NCI-H146 treated with DMSO at 0.1 percent for 48 hours (cell line): ENCODE measurements around the gene JDP2.

Source experiments
- DNase-seq: peaks from one replicate; lab custom pipeline; 2025; ENCODE audit not compliant: unreplicated experiment; lab: John Stamatoyannopoulos, UW

The JDP2 gene

GRCh38 chr14:75409316-75410205 lies 18.3 kb upstream of the JDP2 start:
- DNase-seq, result no peak

- no peak for DNase-seq
These were observed 16.6 kb upstream of the JDP2 start for GRCh38 chr14:75411214-75411540.

GRCh38 chr14:75413013-75413412 lies 14.8 kb upstream of the JDP2 start:
- no peak for DNase-seq

GRCh38 chr14:75417674-75418073 lies 10.1 kb upstream of the JDP2 start:
- DNase-seq, result no peak

- no peak for DNase-seq
These were observed 8.7 kb upstream of the JDP2 start for GRCh38 chr14:75418850-75419768.

- no peak for DNase-seq
These were observed 5.7 kb upstream of the JDP2 start for GRCh38 chr14:75422169-75422568.

- no peak for DNase-seq
These were observed 3.3 kb upstream of the JDP2 start for GRCh38 chr14:75424496-75424895.

GRCh38 chr14:75425446-75425845 lies 2.4 kb upstream of the JDP2 start:
- DNase-seq, result no peak

- DNase-seq, result no peak
These were observed 1.3 kb upstream of the JDP2 start for GRCh38 chr14:75426332-75427125.

- no peak for DNase-seq
These were observed 718 bp upstream of the JDP2 start for GRCh38 chr14:75427126-75427481.

GRCh38 chr14:75428230-75429104 lies 645 bp downstream of the JDP2 start:
- no peak for DNase-seq

- DNase-seq, result no peak
These were observed 1.7 kb downstream of the JDP2 start for GRCh38 chr14:75429562-75429961.

- no peak for DNase-seq
These were observed 2.3 kb downstream of the JDP2 start for GRCh38 chr14:75430116-75430515.

GRCh38 chr14:75430526-75430925 lies 2.7 kb downstream of the JDP2 start:
- DNase-seq, result no peak

GRCh38 chr14:75430976-75431375 lies 3.2 kb downstream of the JDP2 start:
- no peak for DNase-seq

GRCh38 chr14:75431827-75432226 lies 4.0 kb downstream of the JDP2 start:
- DNase-seq, result no peak

GRCh38 chr14:75432411-75432810 lies 4.6 kb downstream of the JDP2 start:
- no peak for DNase-seq

- no peak for DNase-seq
These were observed 5.8 kb downstream of the JDP2 start for GRCh38 chr14:75433631-75434071.

- DNase-seq, result no peak
These were observed 6.5 kb downstream of the JDP2 start for GRCh38 chr14:75434138-75434889.

- DNase-seq, result no peak
These were observed 7.0 kb downstream of the JDP2 start for GRCh38 chr14:75434890-75435248.
